GM23338 (cell line): ENCODE results near the gene TMC1. TPM values are rescaled to one million over a fixed set of nuclear protein-coding genes. Genes with fewer than 3 reads are reported as not detected.

ENCODE experiments used
- ATAC-seq: fragments of 200-7000 bp; cut with Tn5 transposase; 3 replicates; pipeline ENCODE4 v1.9.1; 2020
- DNase-seq: peaks from one replicate; pipeline ENCODE4 v3.0.0-alpha.2; 2015; ENCODE audit warnings: low spot score
- H2AFZ ChIP-seq: fragments of 200-600 bp; sonication (generic); 2 replicates; pipeline ENCODE4 v1.8.0; 2016; ENCODE audit warnings: antibody characterized with exemption, mild to moderate bottlenecking, moderate library complexity
- H3F3A ChIP-seq: fragments of 200-600 bp; sonication (generic); replicated peaks from 2 replicates; pipeline ENCODE4 v1.8.0; 2017; ENCODE audit warnings: antibody characterized with exemption, mixed run types, low read depth
- H3K27ac ChIP-seq: fragments of 200-600 bp; sonication (generic); 2 replicates; pipeline ENCODE4 v1.6.1; 2016; ENCODE audit warnings: low read depth
- H3K27me3 ChIP-seq: fragments of 200-600 bp; sonication (generic); 2 replicates; pipeline ENCODE4 v1.8.0; 2016; ENCODE audit warnings: mild to moderate bottlenecking, mixed run types, moderate library complexity; ENCODE audit not compliant: insufficient read depth
- H3K36me3 ChIP-seq: fragments of 200-600 bp; sonication (generic); 2 replicates; pipeline ENCODE4 v1.8.0; 2016; ENCODE audit warnings: mild to moderate bottlenecking; ENCODE audit not compliant: insufficient read depth
- H3K4me1 ChIP-seq: fragments of 200-600 bp; sonication (generic); 2 replicates; pipeline ENCODE4 v1.8.0; 2016; ENCODE audit warnings: mild to moderate bottlenecking, moderate library complexity; ENCODE audit not compliant: insufficient read depth
- H3K4me2 ChIP-seq: fragments of 200-600 bp; sonication (generic); 2 replicates; pipeline ENCODE4 v1.7.1; 2017; ENCODE audit warnings: mixed run types
- H3K4me3 ChIP-seq: fragments of 200-600 bp; sonication (generic); 2 replicates; pipeline ENCODE4 v1.6.1; 2016; ENCODE audit warnings: mixed run types
- H3K79me2 ChIP-seq: fragments of 200-600 bp; sonication (generic); replicated peaks from 2 replicates; pipeline ENCODE4 v1.8.0; 2017; ENCODE audit warnings: mild to moderate bottlenecking; ENCODE audit not compliant: insufficient read depth
- H3K9me2 ChIP-seq: fragments of 200-600 bp; sonication (generic); 2 replicates; pipeline ENCODE4 v1.8.0; 2017; ENCODE audit not compliant: insufficient read depth
- H4K20me1 ChIP-seq: fragments of 200-600 bp; sonication (generic); replicated peaks from 2 replicates; pipeline ENCODE4 v1.8.0; 2017; ENCODE audit warnings: mild to moderate bottlenecking; ENCODE audit not compliant: insufficient read depth
- H3K27ac Mint-ChIP-seq: 2 replicates; pipeline ENCODE4 v1.8.0; 2020; ENCODE audit warnings: inconsistent platforms, mild to moderate bottlenecking, moderate library complexity, mixed read lengths
- H3K27me3 Mint-ChIP-seq: 3 replicates; pipeline ENCODE4 v1.8.0; 2022; ENCODE audit warnings: low read depth, mild to moderate bottlenecking, moderate library complexity, mixed read lengths, inconsistent platforms; ENCODE audit not compliant: insufficient read depth, poor library complexity
- H3K36me3 Mint-ChIP-seq: 3 replicates; pipeline ENCODE4 v1.8.0; 2021; ENCODE audit warnings: low read depth, mild to moderate bottlenecking, inconsistent platforms, moderate library complexity, mixed read lengths
- H3K4me1 Mint-ChIP-seq: 3 replicates; pipeline ENCODE4 v1.8.0; 2020; ENCODE audit warnings: mild to moderate bottlenecking, inconsistent platforms, mixed read lengths
- H3K4me3 Mint-ChIP-seq: 3 replicates; pipeline ENCODE4 v1.8.0; 2021; ENCODE audit warnings: moderate library complexity, mild to moderate bottlenecking, inconsistent platforms, mixed read lengths
- H3K9me3 Mint-ChIP-seq: 3 replicates; pipeline ENCODE4 v1.8.0; 2020; ENCODE audit warnings: moderate library complexity, mild to moderate bottlenecking, inconsistent platforms, mixed read lengths
- CREB1 ChIP-seq: fragments of 250-450 bp; sonication (Bioruptor Pico); IDR thresholded peaks from 2 replicates; pipeline ENCODE4 v1.5.0; 2020; ENCODE audit warnings: low read depth, mild to moderate bottlenecking, moderate library complexity
- EZH2 ChIP-seq: fragments of 200-600 bp; sonication (generic); IDR thresholded peaks from one replicate; pipeline ENCODE4 v1.8.0; 2017; ENCODE audit warnings: antibody characterized with exemption, mild to moderate bottlenecking, low read depth; ENCODE audit not compliant: unreplicated experiment
- EZH2phosphoT487 ChIP-seq: fragments of 200-600 bp; sonication (generic); IDR thresholded peaks from one replicate; pipeline ENCODE4 v1.8.1; 2018; ENCODE audit warnings: antibody characterized with exemption; ENCODE audit not compliant: unreplicated experiment
- JUNB ChIP-seq: IDR thresholded peaks from one replicate; pipeline ENCODE4 v1.6.1; 2016; ENCODE audit warnings: antibody characterized with exemption; ENCODE audit not compliant: unreplicated experiment
- NANOG ChIP-seq: IDR thresholded peaks from 2 replicates; pipeline ENCODE4 v1.6.1; 2016; ENCODE audit warnings: antibody characterized with exemption, borderline replicate concordance
- POLR2AphosphoS5 ChIP-seq: IDR thresholded peaks from 2 replicates; pipeline ENCODE4 v1.6.1; 2016; ENCODE audit warnings: antibody characterized with exemption, low read depth
- STAT1 ChIP-seq: IDR thresholded peaks from one replicate; pipeline ENCODE4 v1.6.1; 2016; ENCODE audit warnings: antibody characterized with exemption; ENCODE audit not compliant: unreplicated experiment
- ZNF114 ChIP-seq: fragments of 250-450 bp; sonication (Bioruptor Pico); IDR thresholded peaks from 2 replicates; pipeline ENCODE4 v1.5.0; 2020; ENCODE audit warnings: mild to moderate bottlenecking, moderate library complexity
- ZNF331 ChIP-seq: fragments of 250-450 bp; sonication (Bioruptor Pico); IDR thresholded peaks from 2 replicates; pipeline ENCODE4 v1.5.0; 2020; ENCODE audit warnings: low read depth, mild to moderate bottlenecking, moderate library complexity
- polyA plus RNA-seq: library from polyadenylated mRNA; unstranded; fragments of >200 nt; fragmentation: Nextera tagmentation; extraction: Ambion mirVana; gene quantifications from 2 replicates; pipeline ENCODE4 v1.2.1, GENCODE V29; 2016
- total RNA-seq: library from RNA; depleted of rRNA; stranded (reverse); fragments of >200 nt; shearing (Covaris generic); gene quantifications from 2 replicates; pipeline ENCODE4 v1.2.3, GENCODE V29; 2014
- TF ChIP-seq, protein P1 (sequence below): IDR thresholded peaks from 2 replicates; pipeline ENCODE4 v1.6.1; 2016; ENCODE audit warnings: antibody characterized with exemption
- TF ChIP-seq, protein P2 (sequence below): fragments of 250-450 bp; sonication (Bioruptor Pico); IDR thresholded peaks from 2 replicates; pipeline ENCODE4 v1.5.0; 2020; ENCODE audit warnings: mild to moderate bottlenecking, moderate library complexity
- TF ChIP-seq, protein P3 (sequence below), 2 experiments: fragments of 200-600 bp in 1 of 2; sonication (generic) in 1 of 2; conservative IDR thresholded peaks; 2 replicates each; pipeline versions ENCODE4 v1.5.1 to v1.6.1; 2016 to 2017; ENCODE audit warnings: antibody characterized with exemption in 2 of 2, low read depth in 2 of 2, mild to moderate bottlenecking in 2 of 2, moderate library complexity in 1 of 2
- TF ChIP-seq, protein P4 (sequence below): IDR thresholded peaks from one replicate; pipeline ENCODE4 v1.6.1; 2018; ENCODE audit warnings: antibody characterized with exemption; ENCODE audit not compliant: unreplicated experiment

The TMC1 gene
- total and polyA plus RNA-seq, 2 experiments from 2014 or later: 0.61 to 1.2 TPM

DNA sequence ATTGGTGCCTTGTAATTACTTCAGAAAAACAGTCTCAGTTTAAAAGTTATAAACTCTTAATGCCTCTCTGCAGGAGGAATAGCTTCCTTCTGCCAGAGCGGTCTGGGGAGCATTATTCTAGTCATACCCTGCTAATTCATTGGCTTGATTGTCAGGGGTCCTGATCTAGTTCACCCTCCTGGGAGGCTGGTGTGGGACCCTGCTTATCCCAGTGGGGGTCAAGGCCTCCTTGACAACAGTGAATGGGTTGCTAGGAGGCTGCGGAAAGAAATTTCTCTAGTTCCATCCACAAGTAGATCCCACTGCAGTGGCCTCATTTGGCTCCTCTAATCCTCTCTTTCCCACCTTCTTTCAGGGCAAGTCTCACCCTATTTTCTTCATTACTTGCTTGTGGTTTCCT is 105.7 kb downstream of the TMC1 start:
- Histone ChIP-seq H4K20me1 (no peaks in the 10 kb centered on the region), H3K4me1 (no peaks in the 10 kb centered on the region; the same call in 1 of the 2 replicates), H3K27ac (no peak overlapping the region), H3K9me2 (peaks cover 16% of the 10 kb centered on the region), H2AFZ (peak overlapping the region; percentile 85), H3K4me3 (no peak overlapping the region), H3K4me2 (no peak overlapping the region), H3K27me3 (no peaks in the 10 kb centered on the region), H3K79me2 (no peaks in the 10 kb centered on the region), H3F3A (no peaks in the 10 kb centered on the region), H3K36me3 (peaks cover 6% of the 10 kb centered on the region; the same call in 1 of the 2 replicates)
- TF ChIP-seq, protein P1, sequence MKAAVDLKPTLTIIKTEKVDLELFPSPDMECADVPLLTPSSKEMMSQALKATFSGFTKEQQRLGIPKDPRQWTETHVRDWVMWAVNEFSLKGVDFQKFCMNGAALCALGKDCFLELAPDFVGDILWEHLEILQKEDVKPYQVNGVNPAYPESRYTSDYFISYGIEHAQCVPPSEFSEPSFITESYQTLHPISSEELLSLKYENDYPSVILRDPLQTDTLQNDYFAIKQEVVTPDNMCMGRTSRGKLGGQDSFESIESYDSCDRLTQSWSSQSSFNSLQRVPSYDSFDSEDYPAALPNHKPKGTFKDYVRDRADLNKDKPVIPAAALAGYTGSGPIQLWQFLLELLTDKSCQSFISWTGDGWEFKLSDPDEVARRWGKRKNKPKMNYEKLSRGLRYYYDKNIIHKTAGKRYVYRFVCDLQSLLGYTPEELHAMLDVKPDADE: no peak
- TF ChIP-seq POLR2AphosphoS5 (no peak), NANOG (no peak), CREB1 (CRISPR knock-in tag) (no peak), STAT1 (no peak), EZH2 (no peak), ZNF114 (no peak), JUNB (no peak), EZH2phosphoT487 (no peak), ZNF331 (CRISPR knock-in tag) (no peak)
- TF ChIP-seq, protein P2, sequence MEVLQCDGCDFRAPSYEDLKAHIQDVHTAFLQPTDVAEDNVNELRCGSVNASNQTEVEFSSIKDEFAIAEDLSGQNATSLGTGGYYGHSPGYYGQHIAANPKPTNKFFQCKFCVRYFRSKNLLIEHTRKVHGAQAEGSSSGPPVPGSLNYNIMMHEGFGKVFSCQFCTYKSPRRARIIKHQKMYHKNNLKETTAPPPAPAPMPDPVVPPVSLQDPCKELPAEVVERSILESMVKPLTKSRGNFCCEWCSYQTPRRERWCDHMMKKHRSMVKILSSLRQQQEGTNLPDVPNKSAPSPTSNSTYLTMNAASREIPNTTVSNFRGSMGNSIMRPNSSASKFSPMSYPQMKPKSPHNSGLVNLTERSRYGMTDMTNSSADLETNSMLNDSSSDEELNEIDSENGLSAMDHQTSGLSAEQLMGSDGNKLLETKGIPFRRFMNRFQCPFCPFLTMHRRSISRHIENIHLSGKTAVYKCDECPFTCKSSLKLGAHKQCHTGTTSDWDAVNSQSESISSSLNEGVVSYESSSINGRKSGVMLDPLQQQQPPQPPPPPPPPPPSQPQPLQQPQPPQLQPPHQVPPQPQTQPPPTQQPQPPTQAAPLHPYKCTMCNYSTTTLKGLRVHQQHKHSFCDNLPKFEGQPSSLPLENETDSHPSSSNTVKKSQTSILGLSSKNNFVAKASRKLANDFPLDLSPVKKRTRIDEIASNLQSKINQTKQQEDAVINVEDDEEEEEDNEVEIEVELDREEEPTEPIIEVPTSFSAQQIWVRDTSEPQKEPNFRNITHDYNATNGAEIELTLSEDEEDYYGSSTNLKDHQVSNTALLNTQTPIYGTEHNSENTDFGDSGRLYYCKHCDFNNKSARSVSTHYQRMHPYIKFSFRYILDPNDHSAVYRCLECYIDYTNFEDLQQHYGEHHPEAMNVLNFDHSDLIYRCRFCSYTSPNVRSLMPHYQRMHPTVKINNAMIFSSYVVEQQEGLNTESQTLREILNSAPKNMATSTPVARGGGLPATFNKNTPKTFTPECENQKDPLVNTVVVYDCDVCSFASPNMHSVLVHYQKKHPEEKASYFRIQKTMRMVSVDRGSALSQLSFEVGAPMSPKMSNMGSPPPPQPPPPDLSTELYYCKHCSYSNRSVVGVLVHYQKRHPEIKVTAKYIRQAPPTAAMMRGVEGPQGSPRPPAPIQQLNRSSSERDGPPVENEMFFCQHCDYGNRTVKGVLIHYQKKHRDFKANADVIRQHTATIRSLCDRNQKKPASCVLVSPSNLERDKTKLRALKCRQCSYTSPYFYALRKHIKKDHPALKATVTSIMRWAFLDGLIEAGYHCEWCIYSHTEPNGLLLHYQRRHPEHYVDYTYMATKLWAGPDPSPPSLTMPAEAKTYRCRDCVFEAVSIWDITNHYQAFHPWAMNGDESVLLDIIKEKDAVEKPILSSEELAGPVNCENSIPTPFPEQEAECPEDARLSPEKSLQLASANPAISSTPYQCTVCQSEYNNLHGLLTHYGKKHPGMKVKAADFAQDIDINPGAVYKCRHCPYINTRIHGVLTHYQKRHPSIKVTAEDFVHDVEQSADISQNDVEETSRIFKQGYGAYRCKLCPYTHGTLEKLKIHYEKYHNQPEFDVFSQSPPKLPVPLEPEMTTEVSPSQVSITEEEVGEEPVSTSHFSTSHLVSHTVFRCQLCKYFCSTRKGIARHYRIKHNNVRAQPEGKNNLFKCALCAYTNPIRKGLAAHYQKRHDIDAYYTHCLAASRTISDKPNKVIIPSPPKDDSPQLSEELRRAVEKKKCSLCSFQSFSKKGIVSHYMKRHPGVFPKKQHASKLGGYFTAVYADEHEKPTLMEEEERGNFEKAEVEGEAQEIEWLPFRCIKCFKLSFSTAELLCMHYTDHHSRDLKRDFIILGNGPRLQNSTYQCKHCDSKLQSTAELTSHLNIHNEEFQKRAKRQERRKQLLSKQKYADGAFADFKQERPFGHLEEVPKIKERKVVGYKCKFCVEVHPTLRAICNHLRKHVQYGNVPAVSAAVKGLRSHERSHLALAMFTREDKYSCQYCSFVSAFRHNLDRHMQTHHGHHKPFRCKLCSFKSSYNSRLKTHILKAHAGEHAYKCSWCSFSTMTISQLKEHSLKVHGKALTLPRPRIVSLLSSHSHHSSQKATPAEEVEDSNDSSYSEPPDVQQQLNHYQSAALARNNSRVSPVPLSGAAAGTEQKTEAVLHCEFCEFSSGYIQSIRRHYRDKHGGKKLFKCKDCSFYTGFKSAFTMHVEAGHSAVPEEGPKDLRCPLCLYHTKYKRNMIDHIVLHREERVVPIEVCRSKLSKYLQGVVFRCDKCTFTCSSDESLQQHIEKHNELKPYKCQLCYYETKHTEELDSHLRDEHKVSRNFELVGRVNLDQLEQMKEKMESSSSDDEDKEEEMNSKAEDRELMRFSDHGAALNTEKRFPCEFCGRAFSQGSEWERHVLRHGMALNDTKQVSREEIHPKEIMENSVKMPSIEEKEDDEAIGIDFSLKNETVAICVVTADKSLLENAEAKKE (CRISPR knock-in tag): no peak
- TF ChIP-seq, protein P3, sequence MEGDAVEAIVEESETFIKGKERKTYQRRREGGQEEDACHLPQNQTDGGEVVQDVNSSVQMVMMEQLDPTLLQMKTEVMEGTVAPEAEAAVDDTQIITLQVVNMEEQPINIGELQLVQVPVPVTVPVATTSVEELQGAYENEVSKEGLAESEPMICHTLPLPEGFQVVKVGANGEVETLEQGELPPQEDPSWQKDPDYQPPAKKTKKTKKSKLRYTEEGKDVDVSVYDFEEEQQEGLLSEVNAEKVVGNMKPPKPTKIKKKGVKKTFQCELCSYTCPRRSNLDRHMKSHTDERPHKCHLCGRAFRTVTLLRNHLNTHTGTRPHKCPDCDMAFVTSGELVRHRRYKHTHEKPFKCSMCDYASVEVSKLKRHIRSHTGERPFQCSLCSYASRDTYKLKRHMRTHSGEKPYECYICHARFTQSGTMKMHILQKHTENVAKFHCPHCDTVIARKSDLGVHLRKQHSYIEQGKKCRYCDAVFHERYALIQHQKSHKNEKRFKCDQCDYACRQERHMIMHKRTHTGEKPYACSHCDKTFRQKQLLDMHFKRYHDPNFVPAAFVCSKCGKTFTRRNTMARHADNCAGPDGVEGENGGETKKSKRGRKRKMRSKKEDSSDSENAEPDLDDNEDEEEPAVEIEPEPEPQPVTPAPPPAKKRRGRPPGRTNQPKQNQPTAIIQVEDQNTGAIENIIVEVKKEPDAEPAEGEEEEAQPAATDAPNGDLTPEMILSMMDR (conservative IDR thresholded peaks at IDR 0.05; ENCODE audit: low read depth in 2 of 2): no peak
- TF ChIP-seq, protein P4, sequence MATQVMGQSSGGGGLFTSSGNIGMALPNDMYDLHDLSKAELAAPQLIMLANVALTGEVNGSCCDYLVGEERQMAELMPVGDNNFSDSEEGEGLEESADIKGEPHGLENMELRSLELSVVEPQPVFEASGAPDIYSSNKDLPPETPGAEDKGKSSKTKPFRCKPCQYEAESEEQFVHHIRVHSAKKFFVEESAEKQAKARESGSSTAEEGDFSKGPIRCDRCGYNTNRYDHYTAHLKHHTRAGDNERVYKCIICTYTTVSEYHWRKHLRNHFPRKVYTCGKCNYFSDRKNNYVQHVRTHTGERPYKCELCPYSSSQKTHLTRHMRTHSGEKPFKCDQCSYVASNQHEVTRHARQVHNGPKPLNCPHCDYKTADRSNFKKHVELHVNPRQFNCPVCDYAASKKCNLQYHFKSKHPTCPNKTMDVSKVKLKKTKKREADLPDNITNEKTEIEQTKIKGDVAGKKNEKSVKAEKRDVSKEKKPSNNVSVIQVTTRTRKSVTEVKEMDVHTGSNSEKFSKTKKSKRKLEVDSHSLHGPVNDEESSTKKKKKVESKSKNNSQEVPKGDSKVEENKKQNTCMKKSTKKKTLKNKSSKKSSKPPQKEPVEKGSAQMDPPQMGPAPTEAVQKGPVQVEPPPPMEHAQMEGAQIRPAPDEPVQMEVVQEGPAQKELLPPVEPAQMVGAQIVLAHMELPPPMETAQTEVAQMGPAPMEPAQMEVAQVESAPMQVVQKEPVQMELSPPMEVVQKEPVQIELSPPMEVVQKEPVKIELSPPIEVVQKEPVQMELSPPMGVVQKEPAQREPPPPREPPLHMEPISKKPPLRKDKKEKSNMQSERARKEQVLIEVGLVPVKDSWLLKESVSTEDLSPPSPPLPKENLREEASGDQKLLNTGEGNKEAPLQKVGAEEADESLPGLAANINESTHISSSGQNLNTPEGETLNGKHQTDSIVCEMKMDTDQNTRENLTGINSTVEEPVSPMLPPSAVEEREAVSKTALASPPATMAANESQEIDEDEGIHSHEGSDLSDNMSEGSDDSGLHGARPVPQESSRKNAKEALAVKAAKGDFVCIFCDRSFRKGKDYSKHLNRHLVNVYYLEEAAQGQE: no peak
- Mint-ChIP-seq H3K27ac (no peak overlapping the region), H3K27me3 (peaks cover 6% of the 10 kb centered on the region), H3K4me1 (no peaks in the 10 kb centered on the region), H3K9me3 (peaks cover 6% of the 10 kb centered on the region; the same call in 2 of the 3 replicates), H3K36me3 (peaks cover 3% of the 10 kb centered on the region; the same call in 2 of the 3 replicates), H3K4me3 (no peak overlapping the region)
- no peak for DNase-seq
- no peak for ATAC-seq
